Transverse colon (tissue), 4 donors: ENCODE data around the gene DNAJB6. TPM values are rescaled to one million over a fixed set of nuclear protein-coding genes. Genes with fewer than 3 reads are reported as not detected.
A peak's percentile ranks its signal among the peaks of the same experiment; 100 is the strongest.

ENCODE experiments used
- DNase-seq: peaks from one replicate; pipeline ENCODE4 v3.0.0-alpha.2; 2019
- H3K27ac ChIP-seq, 4 donors: fragments of 200-600 bp; sonication (generic); 2 replicates each; pipeline ENCODE4 v1.5.1; 2016 to 2018; ENCODE audit warnings: inconsistent platforms in 4 of 4
- H3K27me3 ChIP-seq: fragments of 200-600 bp; sonication (generic); 2 replicates; pipeline ENCODE4 v1.5.1; 2017; ENCODE audit warnings: inconsistent platforms
- H3K36me3 ChIP-seq, 4 donors: fragments of 200-600 bp; sonication (generic); 2 replicates each; pipeline ENCODE4 v1.5.1; 2017 to 2019; ENCODE audit warnings: inconsistent platforms in 4 of 4
- H3K4me1 ChIP-seq, 4 donors: fragments of 200-600 bp; sonication (generic); 2 replicates each; pipeline ENCODE4 v1.5.1; 2017 to 2020; ENCODE audit warnings: inconsistent platforms in 4 of 4
- H3K4me3 ChIP-seq, 4 donors: fragments of 200-600 bp; sonication (generic); 1 replicate in 1 of 4; 2 replicates in 3 of 4; pipeline versions ENCODE4 v1.5.1 to v1.6.1; 2017 to 2019; ENCODE audit warnings: inconsistent platforms in 4 of 4
- H3K9me3 ChIP-seq, 2 donors: fragments of 200-600 bp; sonication (generic); 2 replicates each; pipeline ENCODE4 v1.5.1; 2017 to 2019; ENCODE audit warnings: inconsistent platforms in 2 of 2
- EP300 ChIP-seq: sonication (generic); formaldehyde crosslinking; IDR thresholded peaks from one replicate; pipeline ENCODE4 v1.6.1; 2017; ENCODE audit warnings: antibody characterized with exemption, low read depth
- POLR2A ChIP-seq: fragments of 450-650 bp; IDR thresholded peaks from one replicate; pipeline ENCODE4 v1.6.1; 2016; ENCODE audit warnings: antibody characterized with exemption, mild to moderate bottlenecking, moderate library complexity
- POLR2AphosphoS5 ChIP-seq, 3 donors: sonication (generic); formaldehyde crosslinking; IDR thresholded peaks; one replicate each; pipeline ENCODE4 v1.6.1; 2016; ENCODE audit warnings: antibody characterized with exemption in 3 of 3
- WGBS, 2 donors: methylation state at CpG; one replicate each; pipeline ENCODE4 v1.1.5; 2018; ENCODE audit warnings: low coverage in 1 of 2; 5-methylcytosine and 5-hydroxymethylcytosine counted together
- in situ Hi-C, 4 donors: fragments of 200-750 bp; cut with MboI; loops; one replicate each; pipeline versions ENCODE4 v1.15.0 to v1.15.1; 2017; ENCODE audit warnings: low sequenced_read_pairs in 3 of 4, low pct_ligation_motif_present in 1 of 4, low pct_unique_long_range_greater_than_20kb in 1 of 4
- intact Hi-C: fragments of 100-400 bp; cut with DNase I; formaldehyde crosslinking; loops from one replicate; pipeline ENCODE4 v1.15.1; 2023; ENCODE audit warnings: low total_unique reads
- total RNA-seq, 4 donors: library from RNA; depleted of rRNA; stranded (reverse); fragments of >200 nt; gene quantifications; one replicate each; pipeline ENCODE4 v1.1.0, GENCODE V29; 2016
- TF ChIP-seq, protein P1 (sequence below), 5 experiments: fragments of 200-600 bp in 3 of 5; fragments of 450-650 bp in 2 of 5; sonication (generic) in 3 of 5; IDR thresholded peaks; 1 replicate in 2 of 5; 2 replicates in 3 of 5; pipeline ENCODE4 v1.5.1; 2016 to 2017; ENCODE audit warnings: antibody characterized with exemption in 5 of 5, inconsistent platforms in 3 of 5, mild to moderate bottlenecking in 2 of 5, moderate library complexity in 1 of 5

Gene DNAJB6
- total RNA-seq, 4 donors from 2014 or later: 47.0 to 87.6 (median 60.5) TPM

DNA sequence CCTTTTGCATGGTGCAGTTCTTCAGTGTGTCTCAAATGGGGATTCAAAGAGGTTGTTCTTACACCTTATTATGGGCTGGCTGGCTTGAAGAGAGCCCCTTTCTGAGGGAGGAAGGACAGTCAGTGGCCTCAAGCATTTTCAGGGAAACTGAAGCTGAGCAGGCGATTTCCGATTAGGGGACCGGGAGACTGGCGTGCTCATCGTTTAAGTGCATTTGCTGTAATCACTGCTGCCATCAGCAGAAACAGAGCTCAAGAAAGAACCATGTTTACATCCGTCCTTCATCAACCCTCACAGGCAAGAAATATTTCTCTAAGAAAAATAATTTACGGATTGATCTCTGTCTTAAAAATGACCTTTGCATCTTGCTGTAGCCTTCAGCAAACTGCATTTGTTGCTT, 32.2 kb downstream of the DNAJB6 start:
- H3K4me1 ChIP-seq: peaks cover 0 to 4% (median 1%) of the 10 kb centered on the region in 4 donors
- 92 to 93% methylated on average over 5 to 7 of the region's 7 CpGs for WGBS, 2 donors

DNA sequence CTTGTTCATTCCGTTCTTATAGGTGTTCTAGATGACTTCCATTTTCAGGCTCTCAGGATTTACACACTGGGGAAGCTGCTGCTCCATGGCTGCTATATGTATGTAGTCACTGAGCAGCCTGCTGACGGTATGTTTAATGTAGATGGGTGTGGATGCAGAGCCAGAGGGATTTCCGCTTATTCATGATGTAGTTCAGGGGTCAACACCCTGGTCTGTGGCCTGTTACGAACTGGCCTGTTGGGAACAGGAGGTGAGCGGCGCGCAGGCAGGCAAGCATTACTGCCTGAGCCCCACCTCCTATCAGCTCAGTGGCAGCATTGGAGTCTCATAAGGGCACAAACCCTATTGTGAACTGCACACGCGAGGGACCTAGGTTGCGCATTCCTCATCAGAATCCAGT, 33.9 kb downstream of the DNAJB6 start:
- no peak for DNase-seq
- H3K4me1 ChIP-seq: peaks cover 0 to 13% (median 3%) of the 10 kb centered on the region in 4 donors
- H3K4me3 ChIP-seq: no peak overlapping the region
- intact Hi-C loops (no loop called here), in situ Hi-C loops (no loop called here)
- H3K36me3 ChIP-seq: peaks cover 0 to 45% (median 15%) of the 10 kb centered on the region in 4 donors
- H3K27ac ChIP-seq: no peak overlapping the region
- H3K27me3 ChIP-seq: no peaks in the 10 kb centered on the region
- no peak for TF ChIP-seq POLR2A
- TF ChIP-seq, protein P1, sequence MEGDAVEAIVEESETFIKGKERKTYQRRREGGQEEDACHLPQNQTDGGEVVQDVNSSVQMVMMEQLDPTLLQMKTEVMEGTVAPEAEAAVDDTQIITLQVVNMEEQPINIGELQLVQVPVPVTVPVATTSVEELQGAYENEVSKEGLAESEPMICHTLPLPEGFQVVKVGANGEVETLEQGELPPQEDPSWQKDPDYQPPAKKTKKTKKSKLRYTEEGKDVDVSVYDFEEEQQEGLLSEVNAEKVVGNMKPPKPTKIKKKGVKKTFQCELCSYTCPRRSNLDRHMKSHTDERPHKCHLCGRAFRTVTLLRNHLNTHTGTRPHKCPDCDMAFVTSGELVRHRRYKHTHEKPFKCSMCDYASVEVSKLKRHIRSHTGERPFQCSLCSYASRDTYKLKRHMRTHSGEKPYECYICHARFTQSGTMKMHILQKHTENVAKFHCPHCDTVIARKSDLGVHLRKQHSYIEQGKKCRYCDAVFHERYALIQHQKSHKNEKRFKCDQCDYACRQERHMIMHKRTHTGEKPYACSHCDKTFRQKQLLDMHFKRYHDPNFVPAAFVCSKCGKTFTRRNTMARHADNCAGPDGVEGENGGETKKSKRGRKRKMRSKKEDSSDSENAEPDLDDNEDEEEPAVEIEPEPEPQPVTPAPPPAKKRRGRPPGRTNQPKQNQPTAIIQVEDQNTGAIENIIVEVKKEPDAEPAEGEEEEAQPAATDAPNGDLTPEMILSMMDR (IDR thresholded peaks at IDR 0.05): no peak
- TF ChIP-seq POLR2AphosphoS5 (IDR thresholded peaks at IDR 0.05): no peak
- TF ChIP-seq EP300: no peak
- WGBS, 2 donors: 91 to 96% methylated on average over 1 to 10 of the region's 10 CpGs
- no peaks in the 10 kb centered on the region for H3K9me3 ChIP-seq

More for the DNA sequence above, 32.2 kb downstream of the DNAJB6 start:
- Histone ChIP-seq H3K27ac (no peak overlapping the region), H3K9me3 (no peaks in the 10 kb centered on the region), H3K27me3 (no peaks in the 10 kb centered on the region), H3K4me3 (no peak overlapping the region), H3K36me3 (peaks cover 0 to 58% (median 23%) of the 10 kb centered on the region in 4 donors)
- TF ChIP-seq POLR2A (no peak), POLR2AphosphoS5 (IDR thresholded peaks at IDR 0.05) (no peak), EP300 (no peak)
- TF ChIP-seq, protein P1 (IDR thresholded peaks at IDR 0.05): no peak
- intact Hi-C loops: no loop called here
- in situ Hi-C loops: no loop called here
- no peak for DNase-seq

DNA sequence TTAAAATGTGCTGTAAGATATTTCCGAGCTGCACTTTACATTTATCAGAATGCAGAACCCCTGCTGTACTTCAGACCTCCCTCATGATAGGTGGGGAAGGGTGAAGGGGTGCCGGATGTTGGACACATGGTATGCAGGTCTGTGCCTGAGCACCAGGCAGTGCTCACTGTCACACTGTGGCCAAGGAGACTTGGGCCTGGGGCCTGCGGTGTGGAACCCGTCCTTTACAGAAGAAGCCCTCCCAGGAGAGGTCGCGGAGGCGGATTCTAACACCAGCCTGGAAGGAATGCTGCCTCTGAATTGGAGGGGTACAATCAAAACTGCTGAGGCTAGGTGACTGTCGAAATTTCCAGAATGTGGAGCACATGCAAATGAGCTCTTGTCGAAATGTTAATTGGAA, 34.5 kb downstream of the DNAJB6 start:
- 90 to 96% methylated on average over 2 to 9 of the region's 9 CpGs for WGBS, 2 donors

DNA sequence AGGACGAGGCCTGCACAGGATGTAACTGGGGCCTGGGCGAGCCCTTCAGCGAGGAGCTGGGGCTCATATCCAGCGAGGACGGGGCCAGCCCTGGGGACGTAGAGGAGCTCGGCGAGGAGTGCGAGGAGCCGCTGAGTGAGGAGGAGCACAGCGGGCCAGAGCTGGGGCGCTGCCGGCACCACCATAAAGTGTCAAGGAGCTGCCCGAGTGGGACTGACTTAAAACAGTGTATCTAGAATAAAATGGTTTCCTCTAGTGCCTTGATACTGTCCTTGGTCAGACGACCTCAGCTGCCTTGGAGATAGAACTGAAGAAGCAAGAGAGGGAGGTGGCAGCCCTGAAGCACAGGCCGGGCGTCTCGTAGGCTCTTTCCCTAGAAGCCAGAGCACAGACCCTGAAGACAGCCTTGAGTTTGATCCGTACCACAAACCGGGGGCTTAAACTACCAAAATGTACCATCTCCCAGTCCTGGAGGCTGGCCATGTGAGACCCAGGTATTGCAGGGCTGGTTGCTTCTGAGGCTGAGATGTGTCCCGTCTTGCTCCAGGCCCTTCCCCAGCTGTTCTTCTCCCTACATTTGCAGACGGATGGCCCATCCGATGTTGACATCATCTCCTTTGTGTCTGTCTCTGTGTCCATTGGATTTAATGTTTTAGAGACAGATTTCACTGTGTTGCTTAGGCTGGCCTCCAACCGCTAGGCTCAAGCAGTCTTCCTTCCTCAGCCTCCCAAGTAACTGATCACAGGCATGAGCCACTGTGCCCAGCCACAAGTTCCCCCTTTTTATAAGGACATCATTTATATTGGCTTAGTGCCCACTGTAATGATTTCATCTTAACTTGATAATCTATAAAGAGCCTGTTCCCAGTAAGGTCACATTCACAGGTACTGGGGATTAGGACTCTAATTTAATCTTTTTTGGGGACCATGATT, 35.8 kb downstream of the DNAJB6 start:
- DNase-seq: no peak
- in situ Hi-C loops (no loop called here), intact Hi-C loops (no loop called here)
- peaks cover 0 to 15% (median 3%) of the 10 kb centered on the region in 4 donors for H3K4me1 ChIP-seq
- H3K36me3 ChIP-seq: peaks cover 0 to 31% (median 10%) of the 10 kb centered on the region in 4 donors
- 85 to 95% methylated on average over 11 to 24 of the region's 24 CpGs for WGBS, 2 donors
- H3K9me3 ChIP-seq: no peaks in the 10 kb centered on the region
- H3K27me3 ChIP-seq: no peaks in the 10 kb centered on the region
- peak overlapping the region in 1 of 4 donors; percentile 18 for H3K27ac ChIP-seq
- H3K4me3 ChIP-seq: no peak overlapping the region
- TF ChIP-seq POLR2A (no peak), EP300 (no peak)
- TF ChIP-seq, protein P1 (IDR thresholded peaks at IDR 0.05): no peak

More for the DNA sequence above, 34.5 kb downstream of the DNAJB6 start:
- Histone ChIP-seq H3K4me3 (no peak overlapping the region), H3K27ac (no peak overlapping the region), H3K4me1 (peaks cover 0 to 15% (median 3%) of the 10 kb centered on the region in 4 donors), H3K9me3 (no peaks in the 10 kb centered on the region), H3K27me3 (no peaks in the 10 kb centered on the region), H3K36me3 (peaks cover 0 to 42% (median 15%) of the 10 kb centered on the region in 4 donors)
- TF ChIP-seq, protein P1 (IDR thresholded peaks at IDR 0.05): no peak
- TF ChIP-seq EP300: no peak
- TF ChIP-seq POLR2A: no peak
- no peak for TF ChIP-seq POLR2AphosphoS5 (IDR thresholded peaks at IDR 0.05)
- no peak for DNase-seq
- in situ Hi-C loops (no loop called here), intact Hi-C loops (no loop called here)
